ENCODE measurements around the gene DHX34. TPM values are rescaled to one million over a fixed set of nuclear protein-coding genes. Genes with fewer than 3 reads are reported as not detected.
A peak's percentile ranks its signal among the peaks of the same experiment; 100 is the strongest.
"Not testable (repeated sequence)": the region's sequence is repeated elsewhere in the genome, so short reads cannot be mapped to it uniquely, and the experiment has no call there.

Gene DHX34
- total RNA-seq, 2 experiments from 2014 or later, result 11.7 to 14.3 TPM

GRCh38 chr19:47358936-47359335 is 9.8 kb downstream of the DHX34 start:
- no peak overlapping the region for H3K4me3 Mint-ChIP-seq
- H3K9me3 Mint-ChIP-seq (ENCODE audit: low read depth), result no peaks in the 10 kb centered on the region
- CTCF ChIA-PET, result interaction anchor here (2.1 to 3.3 kb wide), 2 partner anchors 10 to 32 kb away, joined by 5 to 20 read pairs; partner anchors contain the start of gene DHX34
- H3K4me1 Mint-ChIP-seq, result peaks cover 2% of the 10 kb centered on the region
- H3K27ac Mint-ChIP-seq, result no peak overlapping the region
- ATAC-seq (no peak), DNase-seq (no peak)
- H3K36me3 Mint-ChIP-seq, result peaks cover 35% of the 10 kb centered on the region
- no peaks in the 10 kb centered on the region for H3K27me3 Mint-ChIP-seq

- CTCF ChIA-PET, result interaction anchor here (1.2 kb wide), 1 partner anchor 13 kb away, joined by 6 read pairs; the partner anchor contains the start of gene DHX34
- no peaks in the 10 kb centered on the region for H3K9me3 Mint-ChIP-seq (ENCODE audit: low read depth)
- peaks cover 2% of the 10 kb centered on the region for H3K4me1 Mint-ChIP-seq
- no peak overlapping the region for H3K4me3 Mint-ChIP-seq
- H3K36me3 Mint-ChIP-seq, result peaks cover 24% of the 10 kb centered on the region
- ATAC-seq (no peak), DNase-seq (no peak)
- no peak overlapping the region for H3K27ac Mint-ChIP-seq
- no peaks in the 10 kb centered on the region for H3K27me3 Mint-ChIP-seq
These were observed 13.2 kb downstream of the DHX34 start for GRCh38 chr19:47362321-47362720.

GRCh38 chr19:47363758-47364531 is 14.8 kb downstream of the DHX34 start:
- peak overlapping the region; percentile 46 for H3K27ac Mint-ChIP-seq
- H3K9me3 Mint-ChIP-seq (ENCODE audit: low read depth), result no peaks in the 10 kb centered on the region
- DNase-seq (no peak), ATAC-seq (no peak)
- no peaks in the 10 kb centered on the region for H3K27me3 Mint-ChIP-seq
- peaks cover 19% of the 10 kb centered on the region for H3K36me3 Mint-ChIP-seq
- H3K4me3 Mint-ChIP-seq, result no peak overlapping the region
- peaks cover 2% of the 10 kb centered on the region for H3K4me1 Mint-ChIP-seq
- CTCF ChIA-PET, result interaction anchor here (0.9 kb wide), 1 partner anchor 15 kb away, joined by 3 read pairs; the partner anchor contains the start of gene DHX34

- H3K9me3 Mint-ChIP-seq (ENCODE audit: low read depth); DNase-seq; CTCF ChIA-PET; H3K27me3 Mint-ChIP-seq; H3K27ac Mint-ChIP-seq; ATAC-seq; H3K4me1 Mint-ChIP-seq; H3K4me3 Mint-ChIP-seq: not testable (repeated sequence)
- H3K36me3 Mint-ChIP-seq, result peaks cover 14% of the 10 kb centered on the region
These were observed 16.3 kb downstream of the DHX34 start for GRCh38 chr19:47365455-47365854.

GRCh38 chr19:47370045-47370611 is 21.0 kb downstream of the DHX34 start:
- H3K9me3 Mint-ChIP-seq (ENCODE audit: low read depth), result no peaks in the 10 kb centered on the region
- H3K27me3 Mint-ChIP-seq, result no peaks in the 10 kb centered on the region
- peaks cover 6% of the 10 kb centered on the region for H3K36me3 Mint-ChIP-seq
- no peak overlapping the region for H3K4me3 Mint-ChIP-seq
- no peak for ATAC-seq
- CTCF ChIA-PET, result interaction anchor here (1.7 kb wide), 1 partner anchor 21 kb away, joined by 5 read pairs; the partner anchor contains the start of gene DHX34
- no peak overlapping the region for H3K27ac Mint-ChIP-seq
- no peak for DNase-seq
- H3K4me1 Mint-ChIP-seq, result no peaks in the 10 kb centered on the region

- CTCF ChIA-PET, result interaction anchor here (0.7 to 1.7 kb wide), 2 partner anchors 22 kb away, joined by 3 to 5 read pairs; partner anchors contain the start of gene DHX34
- ATAC-seq (no peak), DNase-seq (no peak)
- Mint-ChIP-seq H3K4me3 (no peak overlapping the region), H3K27ac (no peak overlapping the region), H3K27me3 (no peaks in the 10 kb centered on the region), H3K9me3 (ENCODE audit: low read depth) (no peaks in the 10 kb centered on the region), H3K4me1 (no peaks in the 10 kb centered on the region), H3K36me3 (peaks cover 4% of the 10 kb centered on the region)
These were observed 22.1 kb downstream of the DHX34 start for GRCh38 chr19:47371261-47371660.

- H3K4me3 Mint-ChIP-seq, result no peak overlapping the region
- H3K27me3 Mint-ChIP-seq, result no peaks in the 10 kb centered on the region
- peaks cover 2% of the 10 kb centered on the region for H3K36me3 Mint-ChIP-seq
- DNase-seq, result no peak
- H3K4me1 Mint-ChIP-seq, result no peaks in the 10 kb centered on the region
- CTCF ChIA-PET, result no interaction called here
- H3K27ac Mint-ChIP-seq, result no peak overlapping the region
- ATAC-seq, result no peak
- no peaks in the 10 kb centered on the region for H3K9me3 Mint-ChIP-seq (ENCODE audit: low read depth)
These were observed 23.5 kb downstream of the DHX34 start for GRCh38 chr19:47372603-47373002.

GRCh38 chr19:47373246-47374240 is 24.4 kb downstream of the DHX34 start:
- Mint-ChIP-seq H3K4me3 (no peak overlapping the region), H3K9me3 (ENCODE audit: low read depth) (no peaks in the 10 kb centered on the region), H3K27ac (no peak overlapping the region), H3K4me1 (no peaks in the 10 kb centered on the region), H3K27me3 (no peaks in the 10 kb centered on the region), H3K36me3 (peaks cover 2% of the 10 kb centered on the region)
- CTCF ChIA-PET, result interaction anchor here (1.5 to 2.3 kb wide), 3 partner anchors 18 to 55 kb away, joined by 3 to 11 read pairs (median 3); partner anchors contain the start of gene DHX34
- ATAC-seq (no peak), DNase-seq (no peak)

GRCh38 chr19:47374876-47375693 is 26.0 kb downstream of the DHX34 start:
- Mint-ChIP-seq H3K4me3 (no peak overlapping the region), H3K36me3 (peaks cover 2% of the 10 kb centered on the region), H3K4me1 (no peaks in the 10 kb centered on the region), H3K27me3 (no peaks in the 10 kb centered on the region), H3K9me3 (ENCODE audit: low read depth) (no peaks in the 10 kb centered on the region), H3K27ac (no peak overlapping the region)
- DNase-seq (no peak), ATAC-seq (no peak)
- CTCF ChIA-PET, result interaction anchor here (0.6 to 2.3 kb wide), 4 partner anchors 16 to 252 kb away, joined by 3 to 11 read pairs (median 3); partner anchors contain the start of gene DHX34

GRCh38 chr19:47375694-47376588 is 26.8 kb downstream of the DHX34 start:
- Mint-ChIP-seq H3K4me1 (no peaks in the 10 kb centered on the region), H3K9me3 (ENCODE audit: low read depth) (no peaks in the 10 kb centered on the region), H3K36me3 (peaks cover 5% of the 10 kb centered on the region), H3K27ac (no peak overlapping the region), H3K27me3 (no peaks in the 10 kb centered on the region), H3K4me3 (no peak overlapping the region)
- no peak for ATAC-seq
- CTCF ChIA-PET, result interaction anchor here (1.3 to 2.3 kb wide), 2 partner anchors 15 to 52 kb away, joined by 4 to 11 read pairs; no protein-coding TSS in a partner anchor
- DNase-seq, result no peak

- Mint-ChIP-seq H3K27ac (no peak overlapping the region), H3K4me1 (peaks cover 6% of the 10 kb centered on the region), H3K36me3 (peaks cover 10% of the 10 kb centered on the region), H3K27me3 (no peaks in the 10 kb centered on the region), H3K9me3 (ENCODE audit: low read depth) (no peaks in the 10 kb centered on the region), H3K4me3 (no peak overlapping the region)
- no peak for ATAC-seq
- DNase-seq, result no peak
- CTCF ChIA-PET, result interaction anchor here (1.3 kb wide), 1 partner anchor 52 kb away, joined by 4 read pairs; no protein-coding TSS in a partner anchor
These were observed 27.6 kb downstream of the DHX34 start for GRCh38 chr19:47376589-47377144.
